CD14-positive monocyte (primary cell): ENCODE measurements around the gene LDLRAD4. TPM values are rescaled to one million over a fixed set of nuclear protein-coding genes. Genes with fewer than 3 reads are reported as not detected.

Experiments used
- DNase-seq, 3 donors: peaks; one replicate each; pipeline ENCODE4 v3.0.0-alpha.2; 2011 to 2022
- H2AFZ ChIP-seq: 2 replicates; pipeline ENCODE4 v1.6.0; 2012; ENCODE audit warnings: mild to moderate bottlenecking, low read depth, low read length, inconsistent platforms; ENCODE audit not compliant: insufficient read depth, poor library complexity, severe bottlenecking
- H3K27ac ChIP-seq, 2 donors: 1 replicate in 1 of 2; 2 replicates in 1 of 2; pipeline ENCODE4 v1.5.1; 2012 to 2013; ENCODE audit warnings: low read length in 2 of 2, control low read depth in 1 of 2, inconsistent platforms in 1 of 2, low read depth in 1 of 2, mild to moderate bottlenecking in 1 of 2
- H3K27me3 ChIP-seq, 2 donors: one replicate each; pipeline versions ENCODE4 v1.6.0 to v1.6.1; 2011 to 2013; ENCODE audit warnings: low read length in 2 of 2; ENCODE audit not compliant: control insufficient read depth in 2 of 2, insufficient read depth in 2 of 2
- H3K36me3 ChIP-seq, 2 donors: replicated peaks in 1 of 2; 1 replicate in 1 of 2; 2 replicates in 1 of 2; pipeline versions ENCODE4 v1.5.1 to v1.6.1; 2012 to 2013; ENCODE audit warnings: low read length in 2 of 2, control low read depth in 1 of 2, inconsistent platforms in 1 of 2, mild to moderate bottlenecking in 1 of 2; ENCODE audit not compliant: insufficient read depth in 2 of 2, control insufficient read depth in 1 of 2
- H3K4me1 ChIP-seq, 2 donors: 1 replicate in 1 of 2; 2 replicates in 1 of 2; pipeline versions ENCODE4 v1.5.1 to v1.6.1; 2012 to 2013; ENCODE audit warnings: low read length in 2 of 2, control low read depth in 1 of 2, inconsistent platforms in 1 of 2, mild to moderate bottlenecking in 1 of 2, moderate library complexity in 1 of 2; ENCODE audit not compliant: insufficient read depth in 2 of 2, control insufficient read depth in 1 of 2
- H3K4me2 ChIP-seq: replicated peaks from 2 replicates; pipeline ENCODE3; 2012; ENCODE audit warnings: low read length, moderate library complexity, mild to moderate bottlenecking; ENCODE audit not compliant: poor library complexity, severe bottlenecking; ENCODE audit errors: extremely low read depth
- H3K4me3 ChIP-seq, 3 experiments: fragments of 200-600 bp in 1 of 3; sonication (generic) in 1 of 3; replicated peaks in 1 of 3; 1 replicate in 2 of 3; 2 replicates in 1 of 3; pipeline ENCODE4 v1.5.1; 2011 to 2013; ENCODE audit warnings: low read length in 3 of 3, mild to moderate bottlenecking in 3 of 3, control low read depth in 2 of 3, low read depth in 2 of 3, inconsistent platforms in 1 of 3, moderate library complexity in 1 of 3
- H3K79me2 ChIP-seq: 2 replicates; pipeline ENCODE4 v1.6.0; 2012; ENCODE audit warnings: mild to moderate bottlenecking, control low read depth, inconsistent platforms, low read length, moderate library complexity; ENCODE audit not compliant: insufficient read depth
- H3K9ac ChIP-seq: 2 replicates; pipeline ENCODE4 v1.6.0; 2017; ENCODE audit warnings: low read length, mild to moderate bottlenecking; ENCODE audit not compliant: insufficient read depth, poor library complexity, severe bottlenecking
- H3K9me3 ChIP-seq, 2 donors: replicated peaks in 1 of 2; 1 replicate in 1 of 2; 2 replicates in 1 of 2; pipeline versions ENCODE4 v1.5.1 to v1.6.1; 2012 to 2013; ENCODE audit warnings: low read length in 2 of 2, control low read depth in 1 of 2; ENCODE audit not compliant: control insufficient read depth in 1 of 2, insufficient read depth in 1 of 2
- H4K20me1 ChIP-seq: 2 replicates; pipeline ENCODE4 v1.6.0; 2012; ENCODE audit warnings: mild to moderate bottlenecking, low read length, control low read depth, moderate library complexity; ENCODE audit not compliant: insufficient read depth
- H3K27ac Mint-ChIP-seq, 7 donors: one replicate each; pipeline ENCODE4 v1.8.0; 2020; ENCODE audit warnings: mild to moderate bottlenecking in 7 of 7, mixed read lengths in 7 of 7, moderate library complexity in 6 of 7, inconsistent platforms in 2 of 7
- H3K27me3 Mint-ChIP-seq, 3 donors: one replicate each; pipeline ENCODE4 v1.8.0; 2021 to 2022; ENCODE audit warnings: low read depth in 3 of 3, mild to moderate bottlenecking in 3 of 3, mixed read lengths in 3 of 3, moderate library complexity in 3 of 3, inconsistent platforms in 1 of 3
- H3K36me3 Mint-ChIP-seq, 2 donors: one replicate each; pipeline ENCODE4 v1.8.0; 2020; ENCODE audit warnings: mixed read lengths in 2 of 2, inconsistent platforms in 1 of 2, mild to moderate bottlenecking in 1 of 2
- H3K4me1 Mint-ChIP-seq: one replicate; pipeline ENCODE4 v1.8.0; 2020; ENCODE audit warnings: mild to moderate bottlenecking, mixed read lengths
- H3K4me3 Mint-ChIP-seq, 2 donors: one replicate each; pipeline ENCODE4 v1.8.0; 2020; ENCODE audit warnings: mild to moderate bottlenecking in 2 of 2, mixed read lengths in 2 of 2, moderate library complexity in 1 of 2
- H3K9me3 Mint-ChIP-seq, 7 donors: one replicate each; pipeline ENCODE4 v1.8.0; 2020 to 2022; ENCODE audit warnings: mixed read lengths in 7 of 7, mild to moderate bottlenecking in 6 of 7, moderate library complexity in 6 of 7, inconsistent platforms in 2 of 7
- WGBS: methylation state at CpG from one replicate; pipeline ENCODE4 v1.1.5; 2013; ENCODE audit warnings: missing lambda C conversion rate; ENCODE audit not compliant: insufficient coverage; 5-methylcytosine and 5-hydroxymethylcytosine counted together
- intact Hi-C, 2 donors: fragments of 100-400 bp; cut with micrococcal nuclease; formaldehyde crosslinking; loops; one replicate each; pipeline versions ENCODE4 v1.15.0 to v1.15.1; 2023
- polyA plus RNA-seq, 3 donors: library from polyadenylated mRNA; depleted of rRNA in 1 of 3; unstranded in 2 of 3; stranded (reverse) in 1 of 3; fragments of 300-500 nt in 2 of 3; fragments of >200 nt in 1 of 3; fragmentation: Illumina TruSeq in 2 of 3; gene quantifications; 1 replicate in 2 of 3; 2 replicates in 1 of 3; pipeline ENCODE4 v1.2.3, GENCODE V29; 2012 to 2021
- TF ChIP-seq, protein P1 (sequence below): fragments of 200-600 bp; IDR thresholded peaks from one replicate; pipeline ENCODE4 v1.8.0; 2022; ENCODE audit warnings: antibody characterized with exemption, mild to moderate bottlenecking

The LDLRAD4 gene
- polyA plus RNA-seq, 3 donors, result 13.5 to 15.4 (median 13.8) TPM

DNA sequence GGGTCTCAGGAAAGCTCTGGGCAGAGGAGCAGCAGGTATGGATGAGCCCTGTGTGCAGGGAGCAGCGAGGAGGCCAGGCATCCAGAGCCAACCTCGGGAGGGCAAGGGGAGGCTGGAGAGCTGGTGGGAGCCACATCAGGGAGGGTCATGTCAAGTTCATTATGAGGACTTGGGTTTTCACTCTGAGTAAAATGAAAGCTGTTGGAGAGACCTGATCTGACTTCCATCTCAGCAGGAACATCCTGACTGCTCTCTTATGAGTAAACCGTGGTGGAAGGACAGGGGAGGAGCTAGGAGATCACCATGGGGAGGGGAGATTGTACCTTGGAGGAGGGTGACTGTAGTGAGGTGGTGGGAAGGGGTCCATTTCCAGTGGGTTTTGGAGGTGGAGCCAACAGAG is 209.8 kb downstream of the LDLRAD4 start:
- no peak for DNase-seq
- Histone ChIP-seq H2AFZ (no peak overlapping the region), H3K4me3 (no peak overlapping the region), H3K4me1 (no peaks in the 10 kb centered on the region), H3K9me3 (no peaks in the 10 kb centered on the region), H3K9ac (no peak overlapping the region), H3K27ac (no peak overlapping the region), H3K4me2 (no peak overlapping the region), H4K20me1 (no peaks in the 10 kb centered on the region), H3K36me3 (no peaks in the 10 kb centered on the region), H3K27me3 (no peaks in the 10 kb centered on the region), H3K79me2 (no peaks in the 10 kb centered on the region)
- Mint-ChIP-seq H3K36me3 (no peaks in the 10 kb centered on the region), H3K4me1 (peaks cover 2% of the 10 kb centered on the region), H3K27ac (no peak overlapping the region), H3K9me3 (no peaks in the 10 kb centered on the region), H3K27me3 (peaks cover 0 to 2% (median 1%) of the 10 kb centered on the region in 3 donors), H3K4me3 (no peak overlapping the region)
- 91% methylated on average over 3 of the region's 3 CpGs for WGBS
- intact Hi-C loops, result no loop called here
- TF ChIP-seq, protein P1, sequence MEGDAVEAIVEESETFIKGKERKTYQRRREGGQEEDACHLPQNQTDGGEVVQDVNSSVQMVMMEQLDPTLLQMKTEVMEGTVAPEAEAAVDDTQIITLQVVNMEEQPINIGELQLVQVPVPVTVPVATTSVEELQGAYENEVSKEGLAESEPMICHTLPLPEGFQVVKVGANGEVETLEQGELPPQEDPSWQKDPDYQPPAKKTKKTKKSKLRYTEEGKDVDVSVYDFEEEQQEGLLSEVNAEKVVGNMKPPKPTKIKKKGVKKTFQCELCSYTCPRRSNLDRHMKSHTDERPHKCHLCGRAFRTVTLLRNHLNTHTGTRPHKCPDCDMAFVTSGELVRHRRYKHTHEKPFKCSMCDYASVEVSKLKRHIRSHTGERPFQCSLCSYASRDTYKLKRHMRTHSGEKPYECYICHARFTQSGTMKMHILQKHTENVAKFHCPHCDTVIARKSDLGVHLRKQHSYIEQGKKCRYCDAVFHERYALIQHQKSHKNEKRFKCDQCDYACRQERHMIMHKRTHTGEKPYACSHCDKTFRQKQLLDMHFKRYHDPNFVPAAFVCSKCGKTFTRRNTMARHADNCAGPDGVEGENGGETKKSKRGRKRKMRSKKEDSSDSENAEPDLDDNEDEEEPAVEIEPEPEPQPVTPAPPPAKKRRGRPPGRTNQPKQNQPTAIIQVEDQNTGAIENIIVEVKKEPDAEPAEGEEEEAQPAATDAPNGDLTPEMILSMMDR, result no peak

DNA sequence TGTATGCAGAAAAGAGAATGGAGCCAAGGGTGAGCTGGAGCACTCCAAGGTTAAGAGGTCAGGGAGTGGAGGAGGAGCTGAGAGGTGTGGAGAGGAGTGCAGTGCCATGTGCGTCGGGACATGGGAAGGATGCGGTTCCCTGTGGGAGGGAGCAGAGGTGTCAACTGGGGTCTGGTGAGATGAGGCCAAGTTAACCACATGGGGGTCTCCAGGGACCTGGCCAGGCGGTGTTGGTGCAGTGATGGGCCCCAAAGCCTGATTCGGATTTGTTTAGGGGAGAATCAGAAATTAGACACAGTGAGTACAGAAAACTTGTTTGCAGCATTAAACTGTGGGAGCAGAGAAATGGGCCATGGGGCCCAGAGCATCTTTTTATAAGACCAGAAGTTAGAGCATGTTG is 210.5 kb downstream of the LDLRAD4 start:
- Histone ChIP-seq H4K20me1 (no peaks in the 10 kb centered on the region), H3K9me3 (no peaks in the 10 kb centered on the region), H3K4me3 (no peak overlapping the region), H3K4me2 (no peak overlapping the region), H3K4me1 (no peaks in the 10 kb centered on the region), H3K79me2 (no peaks in the 10 kb centered on the region), H3K36me3 (no peaks in the 10 kb centered on the region), H3K9ac (no peak overlapping the region), H3K27me3 (no peaks in the 10 kb centered on the region), H2AFZ (no peak overlapping the region), H3K27ac (no peak overlapping the region)
- no peak overlapping the region for H3K4me3 Mint-ChIP-seq
- H3K4me1 Mint-ChIP-seq, result peaks cover 2% of the 10 kb centered on the region
- H3K36me3 Mint-ChIP-seq, result no peaks in the 10 kb centered on the region
- intact Hi-C loops, result no loop called here
- DNase-seq, result no peak
- H3K27ac Mint-ChIP-seq, result peak overlapping the region in 1 of 7 donors; percentile 8
- TF ChIP-seq, protein P1, result no peak
- no peaks in the 10 kb centered on the region for H3K9me3 Mint-ChIP-seq
- peaks cover 0 to 5% (median 1%) of the 10 kb centered on the region in 3 donors for H3K27me3 Mint-ChIP-seq
- WGBS, result 97% methylated on average over 4 of the region's 5 CpGs
